HEK293 (cell line): ENCODE data around the gene BRMS1.
A peak's percentile ranks its signal among the peaks of the same experiment; 100 is the strongest.

Experiments used
- CTCF ChIA-PET: fragments of 350-600 bp; formaldehyde crosslinking; extraction: SDS; loops from one replicate; lab custom pipeline; 2021; ENCODE audit warnings: antibody characterized with exemption; lab: Yijun Ruan, JAX
- POLR2A ChIA-PET: fragments of 300-600 bp; formaldehyde crosslinking; extraction: SDS; loops from one replicate; lab custom pipeline; 2020; ENCODE audit warnings: antibody characterized with exemption, inconsistent platforms; lab: Yijun Ruan, JAX
- H3K27ac ChIP-seq: fragments of 200-500 bp; sonication (Bioruptor generic); 2 replicates; pipeline ENCODE4 v1.5.1; 2014; ENCODE audit warnings: low read depth, low read length, control low read depth, inconsistent platforms; ENCODE audit errors: extremely low read depth
- H3K36me3 ChIP-seq, 2 experiments: fragments of 200-500 bp in 1 of 2; sonication (Bioruptor generic) in 1 of 2; 1 replicate in 1 of 2; 2 replicates in 1 of 2; pipeline ENCODE4 v1.5.1; 2014 to 2017; ENCODE audit warnings: inconsistent platforms in 2 of 2, low read length in 2 of 2; ENCODE audit not compliant: control insufficient read depth in 2 of 2, insufficient read depth in 1 of 2
- H3K4me1 ChIP-seq: fragments of 200-500 bp; sonication (Bioruptor generic); 2 replicates; pipeline ENCODE4 v1.5.1; 2014; ENCODE audit warnings: mild to moderate bottlenecking, low read length, inconsistent platforms; ENCODE audit not compliant: control insufficient read depth, insufficient read depth
- H3K4me3 ChIP-seq: 2 replicates; pipeline ENCODE4 v1.5.1; 2011; ENCODE audit warnings: low read depth, mild to moderate bottlenecking, control low read depth, low read length, moderate library complexity
- H3K9me3 ChIP-seq: fragments of 200-500 bp; sonication (Bioruptor generic); 2 replicates; pipeline ENCODE4 v1.5.1; 2014; ENCODE audit warnings: low read depth, low read length, inconsistent platforms; ENCODE audit not compliant: control insufficient read depth, insufficient read depth
- BCL11B ChIP-seq: fragments of 450-650 bp; formaldehyde crosslinking; IDR thresholded peaks from 2 replicates; pipeline ENCODE4 v1.5.1; 2016; ENCODE audit warnings: low read depth, missing biosample characterization, missing genetic modification characterization
- GLI2 ChIP-seq: fragments of 450-650 bp; formaldehyde crosslinking; IDR thresholded peaks from 2 replicates; pipeline ENCODE4; 2017; ENCODE audit warnings: missing biosample characterization, missing genetic modification characterization, low read depth, borderline replicate concordance
- IKZF3 ChIP-seq: fragments of 450-650 bp; IDR thresholded peaks from 2 replicates; pipeline ENCODE4 v1.5.0; 2018; ENCODE audit warnings: missing biosample characterization, mild to moderate bottlenecking, missing genetic modification characterization, moderate library complexity
- PBX3 ChIP-seq: sonication (generic); formaldehyde crosslinking; IDR thresholded peaks from 2 replicates; pipeline ENCODE4 v1.8.1; 2022; ENCODE audit warnings: mild to moderate bottlenecking, moderate library complexity, missing genetic modification reagents
- SETDB1 ChIP-seq: IDR thresholded peaks from one replicate; pipeline ENCODE4 v1.6.1; 2017; ENCODE audit warnings: mild to moderate bottlenecking, low read length, moderate library complexity, mixed read lengths; ENCODE audit not compliant: insufficient read length
- YY2 ChIP-seq: fragments of 450-650 bp; formaldehyde crosslinking; IDR thresholded peaks from 2 replicates; pipeline ENCODE4 v1.5.1; 2016; ENCODE audit warnings: missing biosample characterization, missing genetic modification characterization
- ZBTB21 ChIP-seq: fragments of 450-650 bp; formaldehyde crosslinking; IDR thresholded peaks from 2 replicates; pipeline ENCODE4 v1.5.1; 2017; ENCODE audit warnings: missing biosample characterization, missing genetic modification characterization
- ZEB2 ChIP-seq: fragments of 450-650 bp; formaldehyde crosslinking; IDR thresholded peaks from 2 replicates; pipeline ENCODE4 v1.5.1; 2016; ENCODE audit warnings: missing biosample characterization, missing genetic modification characterization
- ZFHX2 ChIP-seq: fragments of 450-650 bp; formaldehyde crosslinking; conservative IDR thresholded peaks from 2 replicates; pipeline ENCODE4 v1.5.1; 2016; ENCODE audit warnings: missing biosample characterization, missing genetic modification characterization
- ZNF133 ChIP-seq: fragments of 450-650 bp; formaldehyde crosslinking; IDR thresholded peaks from 2 replicates; pipeline ENCODE4 v1.5.1; 2016; ENCODE audit warnings: missing biosample characterization, missing genetic modification characterization
- ZNF169 ChIP-seq: fragments of 450-650 bp; formaldehyde crosslinking; IDR thresholded peaks from 2 replicates; pipeline ENCODE4 v1.5.1; 2016; ENCODE audit warnings: missing biosample characterization, missing genetic modification characterization
- ZNF211 ChIP-seq: fragments of 450-650 bp; formaldehyde crosslinking; IDR thresholded peaks from 2 replicates; pipeline ENCODE4 v1.5.1; 2016; ENCODE audit warnings: low read depth, missing biosample characterization, missing genetic modification characterization
- ZNF335 ChIP-seq: fragments of 450-650 bp; formaldehyde crosslinking; conservative IDR thresholded peaks from 2 replicates; pipeline ENCODE4 v1.5.1; 2016; ENCODE audit warnings: missing biosample characterization, missing genetic modification characterization
- ZNF366 ChIP-seq: fragments of 450-650 bp; formaldehyde crosslinking; conservative IDR thresholded peaks from 2 replicates; pipeline ENCODE4 v1.5.1; 2016; ENCODE audit warnings: missing biosample characterization, missing genetic modification characterization
- ZNF37A ChIP-seq: fragments of 450-650 bp; IDR thresholded peaks from 2 replicates; pipeline ENCODE4 v1.5.1; 2018; ENCODE audit warnings: missing biosample characterization, missing genetic modification characterization
- ZNF394 ChIP-seq: fragments of 450-650 bp; formaldehyde crosslinking; IDR thresholded peaks from 2 replicates; pipeline ENCODE4 v1.5.1; 2016; ENCODE audit warnings: missing biosample characterization, missing genetic modification characterization, mild to moderate bottlenecking, moderate library complexity, borderline replicate concordance
- ZNF416 ChIP-seq: fragments of 450-650 bp; formaldehyde crosslinking; IDR thresholded peaks from 2 replicates; pipeline ENCODE4 v1.5.1; 2016; ENCODE audit warnings: missing biosample characterization, missing genetic modification characterization
- ZNF529 ChIP-seq: fragments of 450-650 bp; formaldehyde crosslinking; IDR thresholded peaks from 2 replicates; pipeline ENCODE4 v1.5.1; 2017; ENCODE audit warnings: missing genetic modification characterization, missing biosample characterization; ENCODE audit not compliant: insufficient replicate concordance
- ZNF658 ChIP-seq: fragments of 450-650 bp; formaldehyde crosslinking; IDR thresholded peaks from 2 replicates; pipeline ENCODE4; 2016; ENCODE audit warnings: missing biosample characterization, missing genetic modification characterization
- ZNF660 ChIP-seq: fragments of 450-650 bp; IDR thresholded peaks from 2 replicates; pipeline ENCODE4 v1.5.1; 2018; ENCODE audit warnings: missing biosample characterization, mild to moderate bottlenecking, missing genetic modification characterization
- ZNF701 ChIP-seq: fragments of 450-650 bp; formaldehyde crosslinking; IDR thresholded peaks from 2 replicates; pipeline ENCODE4 v1.5.1; 2016; ENCODE audit warnings: missing biosample characterization, missing genetic modification characterization
- ZNF776 ChIP-seq: fragments of 450-650 bp; formaldehyde crosslinking; IDR thresholded peaks from 2 replicates; pipeline ENCODE4 v1.5.0; 2017; ENCODE audit warnings: missing biosample characterization, missing genetic modification characterization, borderline replicate concordance
- ZNF785 ChIP-seq: fragments of 450-650 bp; formaldehyde crosslinking; IDR thresholded peaks from 2 replicates; pipeline ENCODE4 v1.5.1; 2016; ENCODE audit warnings: missing biosample characterization, missing genetic modification characterization
- TF ChIP-seq, protein P1 (sequence below): fragments of 450-650 bp; formaldehyde crosslinking; IDR thresholded peaks from 2 replicates; pipeline ENCODE4; 2016; ENCODE audit warnings: missing biosample characterization, missing genetic modification characterization
- TF ChIP-seq, protein P2 (sequence below): fragments of 450-650 bp; formaldehyde crosslinking; optimal IDR thresholded peaks from 2 replicates; pipeline ENCODE3; 2016; ENCODE audit warnings: missing biosample characterization, mild to moderate bottlenecking, missing genetic modification characterization
- TF ChIP-seq, protein P3 (sequence below): fragments of 450-650 bp; formaldehyde crosslinking; IDR thresholded peaks from 2 replicates; pipeline ENCODE4 v1.5.1; 2016; ENCODE audit warnings: missing biosample characterization, missing genetic modification characterization

Gene BRMS1

DNA sequence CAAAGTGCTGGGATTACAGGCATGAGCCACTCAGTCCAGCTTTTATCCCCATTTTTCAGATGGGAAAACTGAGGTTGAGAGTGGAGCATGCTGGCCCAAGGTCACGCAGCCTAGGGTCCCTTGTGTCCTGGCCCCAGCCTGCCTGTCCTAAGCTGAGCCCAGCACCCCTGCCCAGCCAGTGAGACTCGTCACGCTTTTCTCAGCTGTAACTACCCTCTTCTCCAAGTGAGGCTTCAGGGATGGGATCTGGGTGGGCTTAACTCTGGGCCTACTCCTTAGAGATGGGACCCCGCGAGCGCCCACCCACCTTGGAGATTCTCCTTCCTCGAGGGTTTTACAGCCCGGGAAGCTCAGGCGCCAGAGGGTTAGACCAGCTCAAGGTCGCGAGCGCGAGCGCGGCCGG lies 53.6 kb downstream of the BRMS1 start:
- TF ChIP-seq ZNF335 (tag by site-specific recombination) (peak; percentile 69), ZBTB21 (tag by site-specific recombination) (no peak)
- TF ChIP-seq, protein P1, sequence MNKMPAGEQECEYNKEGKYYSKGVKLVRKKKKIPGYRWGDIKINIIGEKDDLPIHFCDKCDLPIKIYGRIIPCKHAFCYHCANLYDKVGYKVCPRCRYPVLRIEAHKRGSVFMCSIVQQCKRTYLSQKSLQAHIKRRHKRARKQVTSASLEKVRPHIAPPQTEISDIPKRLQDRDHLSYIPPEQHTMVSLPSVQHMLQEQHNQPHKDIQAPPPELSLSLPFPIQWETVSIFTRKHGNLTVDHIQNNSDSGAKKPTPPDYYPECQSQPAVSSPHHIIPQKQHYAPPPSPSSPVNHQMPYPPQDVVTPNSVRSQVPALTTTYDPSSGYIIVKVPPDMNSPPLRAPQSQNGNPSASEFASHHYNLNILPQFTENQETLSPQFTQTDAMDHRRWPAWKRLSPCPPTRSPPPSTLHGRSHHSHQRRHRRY (tag by site-specific recombination), result no peak
- TF ChIP-seq, protein P2, sequence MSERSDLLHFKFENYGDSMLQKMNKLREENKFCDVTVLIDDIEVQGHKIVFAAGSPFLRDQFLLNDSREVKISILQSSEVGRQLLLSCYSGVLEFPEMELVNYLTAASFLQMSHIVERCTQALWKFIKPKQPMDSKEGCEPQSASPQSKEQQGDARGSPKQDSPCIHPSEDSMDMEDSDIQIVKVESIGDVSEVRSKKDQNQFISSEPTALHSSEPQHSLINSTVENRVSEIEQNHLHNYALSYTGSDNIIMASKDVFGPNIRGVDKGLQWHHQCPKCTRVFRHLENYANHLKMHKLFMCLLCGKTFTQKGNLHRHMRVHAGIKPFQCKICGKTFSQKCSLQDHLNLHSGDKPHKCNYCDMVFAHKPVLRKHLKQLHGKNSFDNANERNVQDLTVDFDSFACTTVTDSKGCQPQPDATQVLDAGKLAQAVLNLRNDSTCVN (tag by site-specific recombination), result peak; percentile 21
- no peaks in the 10 kb centered on the region for H3K9me3 ChIP-seq
- ChIA-PET CTCF (interaction anchor here (0.6 to 1.3 kb wide), 6 partner anchors 11 to 387 kb away, joined by 3 to 9 read pairs (median 4); no protein-coding TSS in a partner anchor), POLR2A (interaction anchor here (0.9 to 1.1 kb wide), 2 partner anchors 9 to 403 kb away, joined by 3 to 4 read pairs; partner anchors contain the start of gene FIBP)
- no peak overlapping the region for H3K27ac ChIP-seq
- peaks cover 0 to 6% of the 10 kb centered on the region in 2 experiments; a peak in 1 of 3 replicates for H3K36me3 ChIP-seq
- H3K4me1 ChIP-seq, result no peaks in the 10 kb centered on the region
- no peak overlapping the region for H3K4me3 ChIP-seq

DNA sequence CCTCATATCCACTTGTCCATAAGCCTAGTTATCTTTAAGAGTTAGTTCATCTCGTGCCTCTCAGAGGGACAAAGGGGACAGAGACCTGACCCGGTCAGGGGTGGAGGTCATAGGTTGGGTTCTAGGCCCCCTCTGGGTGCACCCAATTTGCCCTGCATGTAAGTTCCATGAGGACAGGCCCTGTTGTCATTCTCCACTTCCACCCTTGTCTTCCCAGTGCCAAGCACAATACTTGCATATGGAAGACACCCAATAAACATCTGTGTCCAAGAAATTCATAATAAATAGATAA lies 54.6 kb downstream of the BRMS1 start:
- peaks cover 0 to 15% of the 10 kb centered on the region in 2 experiments; a peak in 1 of 3 replicates for H3K36me3 ChIP-seq
- no peak for TF ChIP-seq YY2 (tag by site-specific recombination)
- TF ChIP-seq, protein P3, sequence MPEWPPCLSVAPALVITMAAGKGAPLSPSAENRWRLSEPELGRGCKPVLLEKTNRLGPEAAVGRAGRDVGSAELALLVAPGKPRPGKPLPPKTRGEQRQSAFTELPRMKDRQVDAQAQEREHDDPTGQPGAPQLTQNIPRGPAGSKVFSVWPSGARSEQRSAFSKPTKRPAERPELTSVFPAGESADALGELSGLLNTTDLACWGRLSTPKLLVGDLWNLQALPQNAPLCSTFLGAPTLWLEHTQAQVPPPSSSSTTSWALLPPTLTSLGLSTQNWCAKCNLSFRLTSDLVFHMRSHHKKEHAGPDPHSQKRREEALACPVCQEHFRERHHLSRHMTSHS, result no peak
- TF ChIP-seq GLI2 (tag by site-specific recombination), result no peak
- no peak for TF ChIP-seq ZNF133 (tag by site-specific recombination)
- TF ChIP-seq ZFHX2 (tag by site-specific recombination), result no peak
- TF ChIP-seq ZEB2, result no peak
- TF ChIP-seq ZNF658 (tag by site-specific recombination), result no peak
- no peak for TF ChIP-seq ZNF529 (tag by site-specific recombination)
- TF ChIP-seq ZNF169 (tag by site-specific recombination), result no peak
- no peaks in the 10 kb centered on the region for H3K4me1 ChIP-seq
- POLR2A ChIA-PET, result no interaction called here
- CTCF ChIA-PET, result interaction anchor here (1.5 kb wide), 1 partner anchor 10 kb away, joined by 5 read pairs; no protein-coding TSS in a partner anchor
- no peaks in the 10 kb centered on the region for H3K9me3 ChIP-seq
- H3K27ac ChIP-seq, result no peak overlapping the region
- no peak overlapping the region for H3K4me3 ChIP-seq

DNA sequence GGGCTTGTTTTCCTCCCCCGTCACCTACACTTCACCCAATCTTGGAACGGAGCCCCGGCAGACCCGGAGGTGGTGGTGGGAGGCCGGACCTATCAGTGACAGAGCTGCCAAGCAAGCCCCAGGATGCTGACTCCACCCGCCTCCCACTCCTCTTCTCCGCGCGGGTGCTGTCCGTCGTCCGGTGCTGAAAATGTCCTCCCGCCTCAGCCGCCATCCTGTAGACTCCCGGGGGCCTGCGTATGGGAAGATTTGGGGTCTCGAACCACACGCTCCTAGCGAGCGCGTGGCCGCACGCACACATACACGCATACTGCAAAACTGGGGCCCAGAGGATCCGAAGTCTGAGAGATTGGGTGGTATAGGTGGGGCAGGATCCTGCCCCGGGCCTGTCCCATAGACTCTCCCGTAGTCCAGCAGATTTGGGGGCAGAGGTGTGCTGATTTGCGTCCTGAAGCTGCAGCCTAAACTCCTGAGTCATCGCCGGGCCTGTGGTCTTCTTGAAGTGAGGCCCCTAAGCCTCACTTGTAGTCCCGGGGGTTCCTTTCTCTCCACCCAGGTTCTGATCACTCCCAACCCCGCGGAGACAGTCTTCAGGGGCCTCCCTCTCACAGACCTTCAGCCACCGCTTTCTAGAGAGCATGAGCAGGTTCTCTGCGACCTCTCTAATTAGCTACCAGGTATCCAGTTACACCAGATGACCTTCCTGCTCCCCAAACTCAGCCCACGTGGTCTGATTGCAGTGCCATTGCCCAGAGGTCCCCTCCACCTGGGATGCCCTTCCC lies 55.2 kb downstream of the BRMS1 start:
- no peak overlapping the region for H3K27ac ChIP-seq
- H3K4me1 ChIP-seq, result no peaks in the 10 kb centered on the region
- TF ChIP-seq BCL11B (tag by site-specific recombination) (no peak), ZNF660 (tag by site-specific recombination) (no peak), ZNF776 (tag by site-specific recombination) (no peak), SETDB1 (no peak), ZNF416 (tag by site-specific recombination) (no peak), ZNF785 (tag by site-specific recombination) (no peak), IKZF3 (tag by site-specific recombination) (0 out of 2 replicates have a peak, but pooled peaks have one; percentile 36), ZNF211 (tag by site-specific recombination) (no peak), ZNF366 (tag by site-specific recombination) (no peak), ZNF37A (tag by site-specific recombination) (no peak), ZNF701 (tag by site-specific recombination) (no peak), YY2 (tag by site-specific recombination) (no peak), PBX3 (no peak), ZNF394 (tag by site-specific recombination) (no peak; the same call in 1 of the 2 replicates)

More for the DNA sequence above, 55.2 kb downstream of the BRMS1 start:
- Histone ChIP-seq H3K36me3 (peaks cover 0 to 20% of the 10 kb centered on the region in 2 experiments; a peak in 1 of 3 replicates), H3K9me3 (no peaks in the 10 kb centered on the region), H3K4me3 (peak overlapping the region; percentile 46)
- CTCF ChIA-PET, result interaction anchor here (0.6 to 2.3 kb wide), 13 partner anchors 9 to 1352 kb away, joined by 3 to 9 read pairs (median 5); partner anchors contain the start of gene RAB1B
- POLR2A ChIA-PET, result interaction anchor here (0.6 to 1.8 kb wide), 28 partner anchors 8 to 510 kb away, joined by 3 to 32 read pairs (median 4); partner anchors contain the start of genes BRMS1, CCDC85B, MRPL11 and NPAS4
